Measurements from ENCODE around the gene SLC28A3.
A peak's percentile ranks its signal among the peaks of the same experiment; 100 is the strongest.

Gene SLC28A3

DNA sequence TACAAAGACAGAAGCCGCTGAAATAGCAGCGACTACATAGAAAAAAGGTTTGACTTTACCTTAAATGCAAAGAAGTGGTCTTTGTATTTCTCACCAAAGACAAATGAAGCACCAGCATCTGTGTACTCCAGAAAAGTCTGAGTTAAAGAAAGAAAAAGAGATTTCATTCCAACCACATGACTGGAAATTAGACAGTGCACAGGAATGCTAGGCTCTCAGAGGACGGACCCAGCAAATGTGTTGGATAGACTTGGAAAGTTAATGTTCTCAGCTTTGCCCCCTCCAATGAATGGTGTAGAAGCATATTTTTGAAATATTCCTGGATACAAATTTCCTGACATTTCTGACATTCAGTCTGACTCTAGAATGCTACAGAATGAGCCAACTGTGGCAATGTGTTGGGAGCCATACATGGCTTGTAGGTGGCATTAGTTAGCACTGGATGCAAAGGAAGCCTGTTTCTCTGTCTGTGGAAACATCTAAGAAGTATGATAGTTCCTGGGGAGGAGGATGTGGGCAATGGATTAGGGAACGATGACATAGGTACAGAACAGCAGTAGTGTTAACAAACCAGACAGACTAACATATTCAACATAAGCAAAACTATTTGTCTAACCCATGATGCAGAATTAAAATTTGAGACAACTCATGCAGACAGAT lies 43.3 kb downstream of the SLC28A3 start (continued):
- TF ChIP-seq, protein P1, sequence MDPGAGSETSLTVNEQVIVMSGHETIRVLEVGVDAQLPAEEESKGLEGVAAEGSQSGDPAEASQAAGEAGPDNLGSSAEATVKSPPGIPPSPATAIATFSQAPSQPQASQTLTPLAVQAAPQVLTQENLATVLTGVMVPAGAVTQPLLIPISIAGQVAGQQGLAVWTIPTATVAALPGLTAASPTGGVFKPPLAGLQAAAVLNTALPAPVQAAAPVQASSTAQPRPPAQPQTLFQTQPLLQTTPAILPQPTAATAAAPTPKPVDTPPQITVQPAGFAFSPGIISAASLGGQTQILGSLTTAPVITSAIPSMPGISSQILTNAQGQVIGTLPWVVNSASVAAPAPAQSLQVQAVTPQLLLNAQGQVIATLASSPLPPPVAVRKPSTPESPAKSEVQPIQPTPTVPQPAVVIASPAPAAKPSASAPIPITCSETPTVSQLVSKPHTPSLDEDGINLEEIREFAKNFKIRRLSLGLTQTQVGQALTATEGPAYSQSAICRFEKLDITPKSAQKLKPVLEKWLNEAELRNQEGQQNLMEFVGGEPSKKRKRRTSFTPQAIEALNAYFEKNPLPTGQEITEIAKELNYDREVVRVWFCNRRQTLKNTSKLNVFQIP (CRISPR knock-in tag; IDR thresholded peaks at IDR 0.05; ENCODE audit: borderline replicate concordance, low read depth): no peak
- no peak for TF ChIP-seq ZNF565 (CRISPR knock-in tag; conservative IDR thresholded peaks at IDR 0.05; ENCODE audit: low read depth)

DNA sequence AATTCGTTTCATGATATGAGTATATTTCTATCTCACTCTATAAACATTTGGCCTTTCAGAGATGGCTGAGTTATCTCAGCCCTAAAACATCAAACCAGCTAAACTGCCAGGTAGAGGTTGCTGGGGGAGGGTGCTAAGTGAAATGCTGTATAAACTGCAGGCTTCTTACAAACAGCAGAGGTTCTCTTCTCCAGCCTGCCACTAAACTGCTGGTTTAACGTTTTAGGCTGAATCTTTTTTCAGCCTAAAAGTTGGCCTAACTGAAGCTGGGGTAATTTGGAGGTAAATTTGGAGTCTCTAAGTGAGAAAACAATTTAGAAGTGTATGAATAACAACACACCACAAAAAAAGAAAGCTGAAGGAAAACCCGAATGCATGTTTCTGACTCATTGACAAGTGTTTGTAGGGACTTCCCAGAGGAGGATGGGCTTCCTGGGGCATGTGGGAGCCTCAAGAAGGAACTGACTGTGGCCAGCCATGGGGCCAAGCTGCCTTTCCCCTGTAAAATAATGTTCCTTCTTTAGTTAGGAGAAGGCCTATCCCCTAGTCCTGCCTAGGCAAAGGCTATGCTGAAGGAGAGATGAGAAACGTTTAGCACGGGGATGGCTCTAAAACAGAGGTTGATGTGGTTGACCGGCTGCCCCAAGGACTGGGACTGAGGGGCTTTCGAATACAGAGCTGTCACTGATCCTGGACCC lies 44.3 kb downstream of the SLC28A3 start:
- peak; percentile 70 for ATAC-seq
- TF ChIP-seq, protein P1 (CRISPR knock-in tag; IDR thresholded peaks at IDR 0.05; ENCODE audit: borderline replicate concordance, low read depth): no peak
- no peak for TF ChIP-seq ISL1 (CRISPR knock-in tag; IDR thresholded peaks at IDR 0.05)
- TF ChIP-seq, protein P2, sequence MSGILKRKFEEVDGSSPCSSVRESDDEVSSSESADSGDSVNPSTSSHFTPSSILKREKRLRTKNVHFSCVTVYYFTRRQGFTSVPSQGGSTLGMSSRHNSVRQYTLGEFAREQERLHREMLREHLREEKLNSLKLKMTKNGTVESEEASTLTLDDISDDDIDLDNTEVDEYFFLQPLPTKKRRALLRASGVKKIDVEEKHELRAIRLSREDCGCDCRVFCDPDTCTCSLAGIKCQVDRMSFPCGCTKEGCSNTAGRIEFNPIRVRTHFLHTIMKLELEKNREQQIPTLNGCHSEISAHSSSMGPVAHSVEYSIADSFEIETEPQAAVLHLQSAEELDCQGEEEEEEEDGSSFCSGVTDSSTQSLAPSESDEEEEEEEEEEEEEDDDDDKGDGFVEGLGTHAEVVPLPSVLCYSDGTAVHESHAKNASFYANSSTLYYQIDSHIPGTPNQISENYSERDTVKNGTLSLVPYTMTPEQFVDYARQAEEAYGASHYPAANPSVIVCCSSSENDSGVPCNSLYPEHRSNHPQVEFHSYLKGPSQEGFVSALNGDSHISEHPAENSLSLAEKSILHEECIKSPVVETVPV (CRISPR knock-in tag; IDR thresholded peaks at IDR 0.05): no peak
- no peak for TF ChIP-seq RARB (CRISPR knock-in tag; IDR thresholded peaks at IDR 0.05)
- TF ChIP-seq ESRRG (CRISPR knock-in tag; IDR thresholded peaks at IDR 0.05): no peak
- TF ChIP-seq TCF4 (CRISPR knock-in tag; IDR thresholded peaks at IDR 0.05; ENCODE audit: borderline replicate concordance): no peak
- no peak for TF ChIP-seq ZNF70 (CRISPR knock-in tag; IDR thresholded peaks at IDR 0.05)
- no peak for TF ChIP-seq SNAI2 (CRISPR knock-in tag; IDR thresholded peaks at IDR 0.05)
- no peak for TF ChIP-seq TOX (CRISPR knock-in tag; IDR thresholded peaks at IDR 0.05; ENCODE audit: borderline replicate concordance)
- no peak for TF ChIP-seq ARNTL (CRISPR knock-in tag; IDR thresholded peaks at IDR 0.05; ENCODE audit: borderline replicate concordance, low read depth)
- no peak for TF ChIP-seq ZFP3 (CRISPR knock-in tag; IDR thresholded peaks at IDR 0.05)
- TF ChIP-seq GLIS3 (CRISPR knock-in tag; IDR thresholded peaks at IDR 0.05): no peak
- TF ChIP-seq, protein P3, sequence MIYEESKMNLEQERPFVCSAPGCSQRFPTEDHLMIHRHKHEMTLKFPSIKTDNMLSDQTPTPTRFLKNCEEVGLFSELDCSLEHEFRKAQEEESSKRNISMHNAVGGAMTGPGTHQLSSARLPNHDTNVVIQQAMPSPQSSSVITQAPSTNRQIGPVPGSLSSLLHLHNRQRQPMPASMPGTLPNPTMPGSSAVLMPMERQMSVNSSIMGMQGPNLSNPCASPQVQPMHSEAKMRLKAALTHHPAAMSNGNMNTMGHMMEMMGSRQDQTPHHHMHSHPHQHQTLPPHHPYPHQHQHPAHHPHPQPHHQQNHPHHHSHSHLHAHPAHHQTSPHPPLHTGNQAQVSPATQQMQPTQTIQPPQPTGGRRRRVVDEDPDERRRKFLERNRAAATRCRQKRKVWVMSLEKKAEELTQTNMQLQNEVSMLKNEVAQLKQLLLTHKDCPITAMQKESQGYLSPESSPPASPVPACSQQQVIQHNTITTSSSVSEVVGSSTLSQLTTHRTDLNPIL (CRISPR knock-in tag; IDR thresholded peaks at IDR 0.05; ENCODE audit: low read depth): no peak
- TF ChIP-seq PPARA (CRISPR knock-in tag; IDR thresholded peaks at IDR 0.05; ENCODE audit: borderline replicate concordance): no peak
- no peak for TF ChIP-seq ZNF8 (CRISPR knock-in tag; IDR thresholded peaks at IDR 0.05)
- no peak for TF ChIP-seq OSR1 (CRISPR knock-in tag; IDR thresholded peaks at IDR 0.05)
- no peak for TF ChIP-seq ZC3H10 (CRISPR knock-in tag; IDR thresholded peaks at IDR 0.05)
- TF ChIP-seq CSDC2 (CRISPR knock-in tag; IDR thresholded peaks at IDR 0.05): no peak

DNA sequence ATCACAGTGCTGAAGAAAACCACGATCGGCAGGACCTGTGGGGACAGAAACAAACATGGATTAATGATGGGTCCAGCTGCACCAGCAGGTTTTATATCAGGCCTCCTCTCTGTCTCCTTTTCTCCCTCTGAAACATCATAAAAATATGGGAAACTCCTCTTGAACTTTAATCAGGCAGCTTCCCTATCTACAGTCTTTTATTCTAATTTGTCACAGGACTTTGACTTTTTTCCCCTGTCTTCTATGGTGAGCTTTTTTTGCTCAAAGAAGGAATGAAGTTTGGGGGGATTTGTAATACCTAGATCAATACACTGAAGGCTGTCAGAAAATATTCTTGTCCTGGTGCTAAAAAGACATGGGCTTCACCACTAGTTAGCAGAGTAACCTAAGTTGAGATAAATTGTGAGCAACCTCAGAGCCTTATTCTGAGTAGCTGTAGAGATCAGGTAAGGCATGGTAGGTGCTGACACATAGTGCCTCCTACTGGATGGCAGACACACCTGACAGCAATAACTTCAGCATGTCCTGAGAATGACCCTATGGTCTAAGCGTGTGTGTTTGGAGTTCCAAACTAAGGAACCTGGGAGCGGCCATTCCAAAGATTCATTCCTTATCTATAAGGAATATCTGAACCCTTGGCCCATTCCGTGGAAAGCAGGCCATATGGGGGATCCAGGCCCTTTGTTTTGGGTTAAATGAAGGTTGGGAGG lies 46.2 kb downstream of the SLC28A3 start:
- ATAC-seq: no peak
- no peak for TF ChIP-seq SNAI2 (CRISPR knock-in tag; IDR thresholded peaks at IDR 0.05)
- TF ChIP-seq GLIS3 (CRISPR knock-in tag; IDR thresholded peaks at IDR 0.05): no peak
- TF ChIP-seq, protein P4, sequence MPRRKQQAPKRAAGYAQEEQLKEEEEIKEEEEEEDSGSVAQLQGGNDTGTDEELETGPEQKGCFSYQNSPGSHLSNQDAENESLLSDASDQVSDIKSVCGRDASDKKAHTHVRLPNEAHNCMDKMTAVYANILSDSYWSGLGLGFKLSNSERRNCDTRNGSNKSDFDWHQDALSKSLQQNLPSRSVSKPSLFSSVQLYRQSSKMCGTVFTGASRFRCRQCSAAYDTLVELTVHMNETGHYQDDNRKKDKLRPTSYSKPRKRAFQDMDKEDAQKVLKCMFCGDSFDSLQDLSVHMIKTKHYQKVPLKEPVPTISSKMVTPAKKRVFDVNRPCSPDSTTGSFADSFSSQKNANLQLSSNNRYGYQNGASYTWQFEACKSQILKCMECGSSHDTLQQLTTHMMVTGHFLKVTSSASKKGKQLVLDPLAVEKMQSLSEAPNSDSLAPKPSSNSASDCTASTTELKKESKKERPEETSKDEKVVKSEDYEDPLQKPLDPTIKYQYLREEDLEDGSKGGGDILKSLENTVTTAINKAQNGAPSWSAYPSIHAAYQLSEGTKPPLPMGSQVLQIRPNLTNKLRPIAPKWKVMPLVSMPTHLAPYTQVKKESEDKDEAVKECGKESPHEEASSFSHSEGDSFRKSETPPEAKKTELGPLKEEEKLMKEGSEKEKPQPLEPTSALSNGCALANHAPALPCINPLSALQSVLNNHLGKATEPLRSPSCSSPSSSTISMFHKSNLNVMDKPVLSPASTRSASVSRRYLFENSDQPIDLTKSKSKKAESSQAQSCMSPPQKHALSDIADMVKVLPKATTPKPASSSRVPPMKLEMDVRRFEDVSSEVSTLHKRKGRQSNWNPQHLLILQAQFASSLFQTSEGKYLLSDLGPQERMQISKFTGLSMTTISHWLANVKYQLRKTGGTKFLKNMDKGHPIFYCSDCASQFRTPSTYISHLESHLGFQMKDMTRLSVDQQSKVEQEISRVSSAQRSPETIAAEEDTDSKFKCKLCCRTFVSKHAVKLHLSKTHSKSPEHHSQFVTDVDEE (CRISPR knock-in tag; IDR thresholded peaks at IDR 0.05): no peak
- TF ChIP-seq TOX (CRISPR knock-in tag; IDR thresholded peaks at IDR 0.05; ENCODE audit: borderline replicate concordance): no peak
- no peak for TF ChIP-seq ZC3H10 (CRISPR knock-in tag; IDR thresholded peaks at IDR 0.05)
- TF ChIP-seq ZFP3 (CRISPR knock-in tag; IDR thresholded peaks at IDR 0.05): no peak
- no peak for TF ChIP-seq PPARA (CRISPR knock-in tag; IDR thresholded peaks at IDR 0.05; ENCODE audit: borderline replicate concordance)
- TF ChIP-seq ZNF565 (CRISPR knock-in tag; conservative IDR thresholded peaks at IDR 0.05; ENCODE audit: low read depth): no peak
- no peak for TF ChIP-seq ZNF8 (CRISPR knock-in tag; IDR thresholded peaks at IDR 0.05)
- TF ChIP-seq, protein P3 (CRISPR knock-in tag; IDR thresholded peaks at IDR 0.05; ENCODE audit: low read depth): no peak
- TF ChIP-seq CSDC2 (CRISPR knock-in tag; IDR thresholded peaks at IDR 0.05): no peak
- no peak for TF ChIP-seq BACH2 (CRISPR knock-in tag; IDR thresholded peaks at IDR 0.05; ENCODE audit: borderline replicate concordance)
- no peak for TF ChIP-seq TCF4 (CRISPR knock-in tag; IDR thresholded peaks at IDR 0.05; ENCODE audit: borderline replicate concordance)
- TF ChIP-seq, protein P2 (CRISPR knock-in tag; IDR thresholded peaks at IDR 0.05): no peak
- no peak for TF ChIP-seq ARNTL (CRISPR knock-in tag; IDR thresholded peaks at IDR 0.05; ENCODE audit: borderline replicate concordance, low read depth)
- no peak for TF ChIP-seq ZNF70 (CRISPR knock-in tag; IDR thresholded peaks at IDR 0.05)
- no peak for TF ChIP-seq RARB (CRISPR knock-in tag; IDR thresholded peaks at IDR 0.05)
- no peak for TF ChIP-seq ESRRG (CRISPR knock-in tag; IDR thresholded peaks at IDR 0.05)
- no peak for TF ChIP-seq OSR1 (CRISPR knock-in tag; IDR thresholded peaks at IDR 0.05)
